IPS-NIHi11 (cell line): ENCODE measurements around the gene ZFTA.
A peak's percentile ranks its signal among the peaks of the same experiment; 100 is the strongest.
"Not testable (repeated sequence)": the region's sequence is repeated elsewhere in the genome, so short reads cannot be mapped to it uniquely, and the experiment has no call there.

ENCODE experiments used
- DNase-seq: peaks from one replicate; pipeline ENCODE4 v3.0.0; 2012; ENCODE audit warnings: mixed read lengths, low spot score

The ZFTA gene

DNA sequence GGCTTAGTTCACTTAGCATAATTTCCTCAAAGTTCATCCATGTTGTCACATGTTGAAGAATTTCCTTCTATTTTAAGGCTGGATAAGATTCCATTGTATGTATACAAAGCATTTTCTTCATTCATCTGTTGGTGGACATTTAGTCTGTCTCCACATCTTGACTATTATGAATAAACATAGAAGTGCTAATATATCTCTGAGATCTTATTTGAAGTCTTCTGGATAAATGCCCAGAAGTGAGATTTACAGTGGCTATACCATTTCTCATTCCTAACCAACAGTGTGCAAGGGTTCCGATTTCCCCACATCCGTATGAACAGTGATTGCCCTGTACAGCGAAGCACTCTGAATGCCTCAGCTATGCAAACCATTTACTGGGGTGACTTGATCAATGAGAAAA lies 6.6 kb upstream of the ZFTA start:
- no peak for DNase-seq

DNA sequence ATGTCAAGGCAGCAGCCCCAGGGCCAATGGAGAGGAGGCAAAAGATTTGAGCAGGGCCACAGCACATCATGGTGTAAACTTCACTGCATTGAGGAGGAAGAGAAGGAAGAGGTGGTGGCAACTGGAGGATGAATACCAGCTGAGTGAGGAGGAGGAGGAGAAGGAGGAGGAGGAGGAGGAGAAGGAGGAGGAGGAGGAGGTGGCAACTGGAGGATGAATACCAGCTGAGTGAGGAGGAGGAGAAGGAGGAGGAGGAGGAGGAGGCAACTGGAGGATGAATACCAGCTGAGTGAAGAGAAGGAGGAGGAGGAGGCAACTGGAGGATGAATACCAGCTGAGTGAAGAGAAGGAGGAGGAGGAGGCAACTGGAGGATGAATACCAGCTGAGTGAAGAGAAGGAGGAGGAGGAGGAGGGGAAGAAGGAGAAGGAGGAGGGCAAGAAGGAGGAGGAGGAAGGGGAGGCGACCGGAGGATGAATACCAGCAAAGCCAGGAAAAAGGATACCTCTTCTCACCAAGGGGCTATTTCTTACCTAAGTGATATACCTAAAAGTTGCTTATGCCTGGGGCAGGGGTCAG lies 3.3 kb upstream of the ZFTA start:
- DNase-seq = not testable (repeated sequence)

DNA sequence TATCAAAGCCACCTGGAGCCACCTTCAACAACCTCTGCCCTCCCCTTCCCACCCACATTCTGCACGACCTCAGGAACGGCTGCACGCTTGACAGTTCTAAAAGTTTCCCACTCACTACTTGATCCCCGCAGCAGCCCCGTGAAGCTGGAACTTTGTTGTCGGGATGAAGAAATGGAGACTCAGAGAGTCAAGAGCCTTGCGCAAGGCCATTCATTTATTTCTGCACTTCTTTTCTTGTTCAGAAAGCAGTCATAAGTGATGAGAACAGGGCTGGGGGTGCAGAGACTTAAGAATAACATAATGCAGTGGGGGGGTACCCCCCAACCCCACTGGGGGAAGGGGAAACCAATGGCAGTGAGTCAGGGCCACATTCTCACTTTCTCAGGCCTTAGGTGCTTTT lies 2.2 kb upstream of the ZFTA start:
- DNase-seq = no peak

DNA sequence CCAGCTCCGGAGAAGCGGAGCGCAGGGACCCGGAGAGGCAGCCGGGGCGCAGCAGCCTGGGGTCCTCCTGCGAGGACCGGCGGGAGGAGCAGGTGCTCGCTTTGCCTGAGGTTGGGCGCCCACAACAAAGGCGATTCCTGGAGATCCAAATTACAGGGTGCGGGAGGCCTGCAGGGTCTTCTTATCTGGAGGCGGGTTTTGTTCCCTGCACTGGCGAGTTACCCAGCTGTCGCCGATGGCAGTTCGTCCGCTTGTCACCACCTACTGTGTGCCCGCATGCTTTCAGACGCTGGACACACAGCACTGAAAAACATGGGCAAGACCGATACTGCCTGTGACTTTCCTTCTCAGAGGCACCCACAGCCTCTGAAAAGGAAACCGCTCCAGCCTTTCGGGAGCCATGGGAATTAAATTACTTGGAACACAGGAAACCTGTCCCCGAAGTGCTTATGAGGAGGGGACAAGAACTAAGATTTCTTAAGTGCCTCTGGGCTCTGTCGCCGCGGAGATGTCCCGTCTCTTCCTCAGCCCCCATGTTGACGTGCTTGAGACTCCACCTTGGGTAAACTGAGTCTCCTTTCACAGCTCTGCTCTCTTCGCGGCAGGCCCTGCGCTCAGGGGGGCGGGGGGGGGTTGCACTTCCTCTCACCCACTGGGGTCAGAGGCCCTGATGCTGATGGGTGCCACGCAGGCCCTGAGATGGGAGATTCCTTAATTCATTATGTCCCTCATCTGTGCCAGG lies 1.3 kb upstream of the ZFTA start:
- DNase-seq = peak; percentile 10

DNA sequence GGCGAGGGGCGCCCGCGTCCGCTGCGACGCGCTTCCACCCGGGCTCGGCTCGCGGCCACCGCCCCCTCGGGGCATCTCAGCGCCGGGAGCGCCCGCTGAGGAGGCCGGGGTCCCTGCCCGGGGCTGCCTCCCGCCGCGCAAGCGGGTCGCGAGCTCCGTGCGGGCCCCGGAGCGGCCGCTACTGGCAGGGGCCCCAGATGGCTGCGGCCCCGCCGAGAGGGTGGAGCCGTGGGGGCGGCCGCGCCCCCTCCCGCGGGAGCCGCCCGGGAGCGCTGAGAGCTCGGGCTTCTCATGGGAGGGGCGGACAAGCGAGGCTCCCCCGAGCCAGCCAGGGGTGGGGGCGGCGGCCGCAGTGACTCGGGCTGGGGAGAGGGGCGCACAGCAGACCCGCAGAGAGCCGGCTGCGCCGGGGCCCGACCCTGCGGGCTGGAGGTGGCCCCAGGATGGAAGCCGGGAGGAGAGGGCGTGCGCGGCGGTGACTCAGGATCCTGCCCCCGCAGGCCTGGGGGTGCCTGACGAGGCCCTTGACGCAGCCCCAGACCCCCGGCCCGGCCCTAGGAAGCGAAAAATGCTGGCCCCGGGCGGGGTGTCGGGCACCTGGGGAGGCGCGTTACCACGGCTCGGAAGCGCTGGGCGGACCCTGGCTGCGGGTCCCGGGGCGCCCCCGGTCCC lies 603 bp upstream of the ZFTA start:
- DNase-seq = peak; percentile 47

DNA sequence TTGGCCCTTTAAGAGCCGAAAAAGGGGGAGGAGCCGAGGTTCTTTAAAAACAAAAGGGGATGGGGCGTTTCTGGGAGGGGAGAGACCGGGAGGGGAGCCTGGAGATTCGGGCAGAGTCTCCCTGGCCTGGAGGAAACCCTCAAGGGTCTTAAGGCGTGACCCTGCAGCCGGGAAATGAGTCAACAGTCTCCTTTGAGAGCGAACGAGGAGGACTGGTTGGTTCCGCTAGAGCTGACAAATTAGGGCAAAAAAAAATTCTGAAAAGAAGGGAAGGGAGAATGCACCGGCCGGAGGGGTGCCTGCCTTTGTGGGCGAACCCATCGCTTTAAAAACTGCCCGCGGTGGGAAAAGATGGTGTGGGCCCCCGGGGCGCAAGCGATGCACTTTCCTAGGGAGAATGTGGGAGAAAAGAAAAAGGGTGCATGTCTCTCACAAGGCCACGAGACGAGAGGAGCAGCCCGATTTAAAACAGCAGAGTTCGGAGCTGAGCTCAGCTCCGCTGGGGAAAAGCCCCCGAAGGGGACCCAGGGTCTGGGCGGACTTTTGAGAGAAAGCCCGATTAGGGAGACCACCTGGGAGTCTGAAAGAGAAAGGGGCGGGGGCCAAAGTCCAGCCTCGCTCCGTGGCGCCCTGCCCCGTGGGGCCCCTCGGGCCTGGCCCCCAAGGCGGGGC lies 874 bp downstream of the ZFTA start:
- peak; percentile 71 for DNase-seq

DNA sequence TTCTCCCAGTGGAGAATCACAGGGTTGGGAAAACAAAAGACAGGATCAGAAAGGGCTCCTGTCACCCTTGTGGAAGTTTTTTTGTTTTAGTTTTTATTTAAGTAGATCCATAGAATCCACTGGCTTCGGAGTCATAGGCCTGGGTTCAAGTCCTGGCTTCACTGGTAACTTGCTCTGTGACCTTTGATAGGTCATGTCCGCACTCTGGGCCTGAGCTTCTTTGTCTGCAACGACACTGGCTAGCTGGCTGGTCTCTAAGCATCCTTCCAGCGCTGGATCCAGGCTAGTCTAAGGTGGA lies 1.4 kb downstream of the ZFTA start:
- no peak for DNase-seq

DNA sequence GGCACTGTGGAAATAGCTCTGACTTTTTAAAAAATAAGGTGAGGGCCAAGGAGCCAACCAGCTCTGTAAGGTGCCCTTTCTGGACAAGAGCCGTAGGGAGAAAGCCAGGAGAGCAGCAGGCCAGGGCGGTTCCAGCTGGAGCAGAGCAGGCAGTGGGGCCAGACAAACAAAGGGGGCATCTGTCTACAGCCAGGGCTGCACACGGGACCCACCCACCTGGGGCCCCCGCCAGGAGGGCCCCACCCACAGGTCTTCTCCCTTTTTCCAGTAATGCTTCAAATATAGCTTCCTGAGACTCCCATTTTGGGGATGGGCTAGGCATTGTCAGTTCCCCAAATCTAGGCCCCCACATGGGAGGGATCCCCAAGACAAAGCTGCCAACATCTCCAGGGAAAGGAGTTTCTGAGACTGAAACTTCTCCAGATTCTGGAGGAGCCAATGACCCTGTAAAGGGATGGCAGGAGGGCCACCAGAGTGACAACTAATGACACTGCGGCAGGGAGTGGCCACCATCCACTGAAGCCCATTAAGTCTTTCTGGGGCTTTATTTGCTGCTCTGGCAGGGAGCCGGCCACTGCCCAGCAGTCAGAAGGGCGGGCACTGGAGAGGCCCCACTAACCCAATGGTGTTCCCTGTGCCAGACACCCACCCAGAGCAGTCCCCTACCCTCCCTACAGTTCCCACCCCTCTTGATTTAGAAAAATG lies 1.9 kb downstream of the ZFTA start:
- no peak for DNase-seq

DNA sequence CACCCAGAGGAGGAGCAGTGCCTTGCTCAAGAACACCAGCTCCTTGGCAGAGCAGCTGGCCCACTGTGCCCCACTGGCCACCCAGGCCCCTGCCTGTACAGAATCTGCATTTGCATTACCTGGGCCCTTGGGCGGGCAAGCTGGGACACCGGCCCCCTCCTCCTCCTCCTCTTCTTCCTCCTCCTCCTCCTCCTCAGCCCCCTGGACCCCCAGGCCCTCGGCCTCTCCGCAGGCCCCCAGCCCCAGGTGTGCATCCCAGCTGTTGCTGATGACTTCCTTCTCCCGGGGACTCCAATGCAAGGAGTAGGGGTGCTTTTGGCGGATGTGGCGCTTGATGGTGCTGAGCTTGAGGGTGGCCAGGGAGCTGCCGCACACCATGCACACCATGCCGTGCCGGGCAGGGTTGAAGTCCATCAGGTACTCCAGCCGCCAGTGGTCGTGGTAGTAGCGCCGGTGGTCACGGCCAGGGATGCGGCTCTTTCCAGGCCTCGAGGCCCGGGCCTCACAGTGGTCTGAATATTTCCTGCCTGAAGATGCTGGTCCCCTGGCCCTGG lies 2.8 kb downstream of the ZFTA start:
- DNase-seq = no peak

DNA sequence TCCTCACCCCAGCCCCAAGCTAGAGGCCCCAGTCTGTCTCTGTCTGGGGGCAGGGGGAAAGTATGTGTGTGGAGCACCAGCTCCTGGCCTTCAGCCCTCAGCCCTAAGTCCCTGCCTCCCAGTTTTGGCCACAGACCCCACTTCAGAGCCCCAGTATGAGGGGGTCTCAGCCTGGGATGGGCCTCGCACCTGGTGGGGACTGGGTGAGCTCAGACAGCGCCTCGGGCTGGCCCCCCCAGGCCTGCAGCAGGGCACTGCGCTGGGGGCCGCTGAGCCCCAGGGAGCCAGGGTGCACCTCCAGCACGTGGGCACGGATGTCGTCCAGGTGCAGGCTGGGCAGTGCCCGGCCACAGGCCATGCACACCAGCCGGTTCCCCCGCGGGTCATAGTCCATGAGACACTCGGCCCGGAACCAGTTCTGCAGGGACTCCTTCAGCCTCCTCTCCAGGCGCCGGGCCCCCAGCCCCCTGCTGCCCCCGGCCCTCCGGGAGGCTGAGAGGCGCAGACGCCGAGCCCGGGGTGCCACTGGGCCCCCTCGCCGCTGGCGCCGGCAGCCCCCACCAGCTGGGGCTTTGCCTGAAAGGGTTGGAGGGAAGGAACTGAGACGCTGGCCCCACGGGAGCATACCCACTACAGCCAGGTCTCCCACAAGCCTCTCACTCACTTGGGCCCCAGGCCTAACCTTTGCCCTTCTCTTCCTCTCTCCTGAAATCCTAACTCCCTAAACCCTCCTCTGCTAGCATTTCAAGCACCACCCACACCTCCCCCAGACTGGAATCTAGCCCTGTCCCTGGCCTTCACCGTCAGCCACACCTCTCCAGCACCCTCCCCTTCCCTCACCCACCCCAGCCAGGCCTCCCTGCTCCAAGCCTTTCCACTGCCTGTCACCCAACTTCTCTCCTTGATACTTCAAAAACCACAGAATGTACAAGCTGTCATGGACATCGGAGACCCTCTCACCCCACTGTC lies 3.6 kb downstream of the ZFTA start:
- DNase-seq = peak; percentile 30

DNA sequence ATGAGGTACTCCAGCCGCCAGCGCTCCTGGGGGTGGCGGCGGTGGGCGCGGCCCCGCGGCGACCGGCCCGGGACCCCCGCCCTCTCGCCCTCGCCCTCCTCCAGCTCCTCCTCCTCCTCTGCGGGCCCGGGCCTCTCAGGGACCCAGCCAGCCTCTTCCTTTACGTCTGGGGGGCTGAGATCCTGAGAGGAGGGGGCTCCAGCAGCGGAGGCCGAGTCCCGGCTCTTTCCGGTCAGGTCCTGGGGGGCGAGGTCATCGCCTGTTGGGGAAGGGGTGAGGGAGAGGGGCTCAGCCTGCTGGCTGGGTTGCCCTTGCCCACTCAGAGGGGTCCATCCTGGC lies 4.3 kb downstream of the ZFTA start:
- DNase-seq = peak; percentile 54

DNA sequence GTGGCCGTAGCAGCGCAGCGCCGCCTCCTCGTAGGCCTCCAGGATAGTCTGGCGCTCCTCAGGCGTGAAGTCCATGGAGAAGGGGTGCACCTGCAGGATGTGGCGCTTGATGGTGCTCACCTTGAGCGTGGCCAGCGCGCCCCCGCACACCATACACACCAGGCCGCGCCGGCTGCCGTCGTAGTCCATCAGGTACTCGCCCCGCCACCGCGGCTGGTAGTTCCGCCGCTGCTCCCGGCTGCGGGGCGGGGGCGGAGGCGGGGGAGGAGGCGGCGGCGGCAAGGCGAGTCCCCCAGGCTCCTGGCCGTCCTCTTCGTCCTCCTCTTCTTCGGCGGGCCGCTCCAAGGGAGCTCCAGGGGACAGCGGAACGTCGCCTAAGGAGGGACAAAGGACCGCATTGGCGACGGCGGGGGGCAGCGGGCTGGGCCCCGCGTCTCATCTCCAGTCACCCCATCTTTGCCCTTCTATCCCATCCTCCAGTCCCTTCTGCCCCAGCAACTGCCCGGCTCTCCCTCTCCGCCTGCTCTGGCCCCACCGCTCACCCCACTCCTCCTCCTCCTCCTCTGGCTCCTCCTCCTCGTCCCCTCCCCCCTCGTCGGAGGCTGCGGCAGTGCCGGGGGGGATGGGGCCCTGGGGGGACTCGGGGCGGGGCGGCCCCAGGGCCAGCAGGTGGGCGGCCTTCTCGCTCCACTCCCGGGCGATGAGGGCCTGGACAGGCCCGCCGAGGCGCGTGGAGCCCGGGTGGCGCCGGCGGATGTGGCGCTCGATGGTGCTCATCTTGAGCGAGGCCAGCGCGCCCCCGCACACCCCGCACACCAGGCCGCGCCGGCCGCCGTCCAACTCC lies 4.9 kb downstream of the ZFTA start:
- DNase-seq = peak; percentile 77

DNA sequence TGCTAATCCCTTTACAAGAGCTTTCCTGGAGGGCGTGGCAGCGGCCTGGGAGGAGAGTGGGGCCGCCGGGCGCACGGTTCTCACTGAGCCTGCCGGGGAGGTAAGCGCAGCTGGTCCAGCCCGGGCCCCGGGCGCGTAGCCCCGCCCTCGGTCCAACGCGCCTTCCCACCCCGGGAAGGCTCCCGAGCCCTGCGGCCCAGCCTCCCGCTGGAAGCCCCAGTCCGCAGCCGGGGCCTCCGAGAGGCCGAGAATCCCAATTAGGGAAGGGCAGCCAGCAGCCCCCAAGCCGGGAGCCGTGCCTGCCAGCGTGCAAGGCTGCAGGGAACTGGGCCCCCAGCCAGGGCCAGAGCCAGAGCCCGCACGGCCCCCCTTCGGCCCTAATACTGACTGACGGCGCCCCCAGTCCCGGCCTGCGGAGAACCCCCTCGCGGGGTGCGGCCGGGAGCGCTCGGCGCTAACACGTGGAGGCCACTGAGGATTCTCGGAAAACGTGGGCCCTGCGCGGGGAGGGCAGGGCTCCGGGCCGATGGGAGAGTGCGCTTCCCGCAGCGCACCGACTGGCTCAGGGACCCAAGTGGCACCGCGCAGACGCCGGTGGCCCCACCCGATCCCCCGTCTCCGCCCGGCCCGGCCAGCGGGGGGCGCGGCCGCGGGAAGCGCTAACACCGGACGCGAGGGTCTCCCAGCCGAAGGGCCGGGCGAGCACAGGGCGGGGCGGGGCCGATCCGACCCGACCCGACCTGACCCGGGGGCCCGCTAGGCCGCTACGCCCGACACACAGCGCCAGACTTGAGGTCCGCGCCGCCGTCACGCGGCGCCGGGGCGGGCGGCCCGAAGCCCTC lies 5.7 kb downstream of the ZFTA start:
- DNase-seq = peak; percentile 52

DNA sequence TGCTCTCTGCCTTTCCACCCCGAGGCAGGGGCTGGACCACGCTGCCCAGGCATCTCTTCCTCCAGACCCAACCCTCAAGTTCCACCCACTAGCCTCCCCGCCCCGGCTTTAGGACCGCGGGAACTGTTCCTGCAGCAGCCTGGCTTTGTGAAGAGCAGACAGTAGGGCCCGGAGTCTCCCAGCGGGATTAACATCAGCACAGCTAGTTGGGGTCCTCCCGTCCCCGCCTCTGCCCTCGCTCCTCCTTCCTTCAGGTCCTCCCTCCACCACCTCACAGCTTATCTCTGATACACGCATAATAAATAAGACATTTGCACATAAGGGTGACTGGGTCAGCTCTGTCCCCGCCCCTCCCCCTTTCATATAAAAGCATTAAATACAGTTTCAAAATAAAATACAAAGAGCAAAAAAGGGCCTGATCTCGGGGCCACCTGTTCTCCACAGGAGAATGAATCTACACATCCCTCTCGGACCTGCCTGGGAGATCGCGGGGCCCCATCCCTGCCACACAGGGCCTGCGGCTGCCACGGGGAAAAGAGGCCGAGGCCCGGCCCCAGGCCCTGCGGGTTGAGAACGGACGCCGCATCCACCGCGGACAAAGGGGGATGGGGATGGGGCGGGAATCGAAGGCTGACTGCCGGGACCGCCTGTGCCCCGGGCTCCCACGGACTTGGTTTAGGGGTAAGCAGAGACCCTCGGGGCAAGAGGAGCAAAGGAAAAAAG lies 6.5 kb downstream of the ZFTA start:
- DNase-seq = peak; percentile 70

DNA sequence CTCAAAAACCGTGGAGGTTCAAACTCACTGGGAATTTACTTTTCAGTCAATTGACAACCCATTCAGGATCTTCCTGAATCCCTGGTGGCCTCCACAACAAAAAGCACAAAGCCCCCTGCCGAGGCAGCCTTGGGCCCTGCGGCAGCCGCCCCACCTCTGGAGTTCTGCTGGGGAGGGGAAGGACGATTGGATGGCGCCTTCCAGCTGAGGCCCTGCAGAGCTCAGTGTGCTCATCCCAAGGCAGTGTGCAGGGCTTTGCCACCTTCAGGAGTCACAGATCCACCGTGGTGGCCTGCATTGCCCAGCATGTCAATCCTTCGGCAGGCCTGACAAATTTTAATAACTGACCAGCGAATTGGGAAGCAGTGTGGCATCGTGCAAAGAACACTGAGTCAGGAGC lies 7.4 kb downstream of the ZFTA start:
- peak; percentile 48 for DNase-seq

DNA sequence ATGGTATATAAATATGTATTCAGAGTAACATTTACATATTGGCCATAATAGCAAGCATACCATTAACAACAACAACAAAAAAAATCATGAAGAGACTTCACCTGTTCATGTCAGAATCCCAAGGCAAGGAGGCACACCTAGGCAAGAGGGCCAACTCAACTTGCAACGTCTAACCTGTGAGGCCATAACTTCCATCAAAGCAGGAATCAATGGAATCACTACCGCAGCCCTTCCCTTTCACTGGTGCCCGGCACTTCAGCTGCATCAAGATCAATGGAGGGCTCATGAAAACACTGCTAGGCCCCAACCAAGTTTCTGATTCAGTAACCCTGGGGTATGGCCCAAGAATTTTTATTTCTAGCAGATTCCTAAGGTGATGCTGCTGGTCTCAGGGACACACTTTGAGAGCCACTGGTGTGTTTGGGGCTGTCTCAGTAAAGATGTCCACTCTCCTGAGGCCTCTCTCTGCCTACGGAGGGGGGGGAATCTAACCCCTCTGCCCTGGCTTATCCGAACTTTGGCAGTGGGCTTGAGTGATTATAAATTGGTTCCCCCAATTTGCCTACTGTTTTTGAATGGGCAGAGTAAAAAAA lies 8.0 kb downstream of the ZFTA start:
- no peak for DNase-seq

DNA sequence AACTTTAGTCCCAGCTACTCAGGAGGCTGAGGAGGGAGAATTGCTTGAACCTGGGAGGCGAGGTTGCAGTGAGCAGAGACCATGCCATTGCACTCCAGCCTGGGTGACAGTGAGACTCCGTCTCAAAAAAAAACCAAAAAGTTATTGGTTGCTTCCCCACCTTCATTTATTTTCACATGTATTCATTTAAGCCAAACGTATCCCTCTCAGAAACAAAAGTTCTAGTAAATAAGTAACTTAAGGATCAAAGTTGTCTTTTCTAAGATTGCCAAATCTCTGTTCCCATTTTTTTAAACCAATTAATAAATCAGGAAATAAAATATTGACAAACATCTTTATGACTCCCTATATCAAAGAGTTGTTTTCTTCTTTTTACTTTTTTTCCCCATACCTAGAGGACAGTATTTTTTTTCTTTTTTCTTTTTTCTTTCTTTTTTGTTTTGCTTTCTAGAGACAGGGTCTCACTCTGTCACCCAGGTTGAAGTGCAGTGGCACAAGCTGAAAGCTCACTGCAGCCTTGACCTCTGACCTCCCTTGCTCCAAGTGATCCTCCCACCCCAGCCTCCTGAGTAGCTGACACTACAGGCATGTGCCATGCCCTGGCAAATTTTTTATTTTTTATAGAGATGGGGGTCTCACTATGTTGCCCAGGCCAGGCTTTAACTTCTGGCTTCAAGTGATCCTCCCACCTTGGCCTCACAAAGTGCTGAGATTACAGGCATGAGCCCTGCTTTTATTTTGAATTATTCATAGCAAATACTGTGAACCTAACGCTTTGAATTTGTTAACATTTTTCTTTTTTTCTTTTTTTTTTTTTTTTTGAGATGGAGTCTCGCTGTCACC lies 11.4 kb downstream of the ZFTA start:
- DNase-seq = no peak
